CD4-positive, alpha-beta T cell treated with Interleukin-6 for 4 hours (primary cell): ENCODE results near the gene DHODH.
"Not testable (repeated sequence)": the region's sequence is repeated elsewhere in the genome, so short reads cannot be mapped to it uniquely, and the experiment has no call there.

Experiments used
- DNase-seq: peaks from one replicate; pipeline ENCODE4 v3.0.0-alpha.2; 2020; ENCODE audit warnings: mixed read lengths

Gene DHODH

DNA sequence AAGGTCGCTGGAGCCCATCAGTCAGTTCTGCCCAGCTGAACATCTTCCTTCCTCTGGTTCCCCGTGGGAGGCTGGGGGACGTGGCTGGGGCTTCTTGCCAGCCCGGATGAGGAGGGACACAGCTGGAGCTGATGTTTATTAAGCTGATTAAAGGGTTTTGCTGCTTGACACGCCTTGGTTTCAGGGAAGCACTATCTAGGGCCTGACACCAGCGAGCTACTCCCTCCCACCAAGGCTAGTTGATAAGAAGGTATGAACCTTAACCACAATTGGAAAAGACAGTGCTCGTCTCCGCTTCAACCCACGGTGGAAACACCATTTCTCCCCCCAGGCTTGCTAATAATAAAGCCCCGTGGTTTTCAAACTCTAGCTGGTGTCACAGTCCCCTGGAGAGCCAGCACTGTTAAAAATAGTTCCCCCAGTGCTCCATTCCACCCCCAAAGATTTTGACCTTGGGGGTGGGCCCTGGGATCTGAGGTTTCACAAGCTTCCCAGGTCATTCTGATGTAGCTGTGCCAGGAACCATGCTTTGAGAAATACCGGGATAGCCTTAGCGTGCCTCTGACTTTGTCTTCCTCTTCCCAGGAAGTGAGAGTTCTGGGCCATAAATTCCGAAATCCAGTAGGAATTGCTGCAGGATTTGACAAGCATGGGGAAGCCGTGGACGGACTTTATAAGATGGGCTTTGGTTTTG lies 5.5 kb downstream of the DHODH start:
- no peak for DNase-seq

DNA sequence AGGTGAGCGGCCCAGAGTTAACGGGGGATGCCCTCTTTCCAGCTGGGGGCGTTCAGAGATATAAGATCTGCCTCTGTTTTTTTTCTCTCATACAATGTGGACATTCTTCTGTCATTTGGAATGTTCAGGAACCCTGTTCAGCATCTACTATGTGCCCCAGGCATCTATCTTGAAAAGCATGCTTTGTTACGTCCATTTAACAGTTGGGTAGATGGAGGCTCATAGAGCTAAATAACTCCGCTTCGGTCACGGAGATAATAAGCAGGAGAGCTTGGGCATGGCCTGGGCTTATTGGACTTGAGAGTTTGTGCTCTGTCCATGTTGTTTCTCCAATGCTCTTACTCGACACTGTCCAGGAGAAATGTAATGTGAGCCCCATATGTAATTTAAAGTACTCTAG lies 6.1 kb downstream of the DHODH start:
- DNase-seq: no peak

DNA sequence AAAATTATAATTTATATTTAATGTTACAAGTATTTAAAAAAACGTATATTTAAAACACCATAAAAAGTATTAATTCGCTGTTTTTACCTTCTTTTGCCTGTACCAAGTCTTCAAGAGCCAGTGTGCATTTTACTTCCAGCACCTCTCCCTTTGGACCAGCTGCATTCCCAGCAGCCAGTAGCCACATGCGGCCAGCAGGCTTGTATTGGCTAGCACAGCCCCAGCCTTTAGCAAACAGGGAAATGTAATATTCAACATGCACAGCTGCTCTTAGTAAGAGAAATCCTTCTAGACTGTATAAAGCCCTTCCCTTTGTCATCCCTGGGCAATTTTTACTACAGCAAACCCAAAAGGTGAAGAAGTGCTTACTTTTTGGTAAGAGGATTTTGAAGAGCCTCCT lies 6.6 kb downstream of the DHODH start:
- no peak for DNase-seq

DNA sequence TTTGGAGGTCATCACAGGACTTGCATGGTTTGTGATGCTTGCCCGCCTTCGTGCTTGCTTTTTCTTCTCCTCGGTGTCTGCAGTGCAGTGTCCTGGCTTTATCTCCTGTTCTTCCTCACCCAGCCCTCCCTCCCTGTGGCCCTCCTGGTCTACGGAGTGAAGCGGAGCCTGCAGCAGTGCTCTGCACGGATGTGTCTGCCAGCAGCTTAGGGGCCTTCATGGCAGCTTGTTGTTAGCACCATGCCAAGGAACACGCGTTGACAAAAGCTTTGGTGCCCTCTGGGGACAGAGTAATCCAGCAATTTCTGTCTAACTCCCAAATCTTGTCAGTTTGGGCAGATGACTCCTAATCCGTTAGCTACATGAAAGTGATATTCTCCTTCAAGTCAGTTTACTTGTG lies 9.9 kb downstream of the DHODH start:
- no peak for DNase-seq

DNA sequence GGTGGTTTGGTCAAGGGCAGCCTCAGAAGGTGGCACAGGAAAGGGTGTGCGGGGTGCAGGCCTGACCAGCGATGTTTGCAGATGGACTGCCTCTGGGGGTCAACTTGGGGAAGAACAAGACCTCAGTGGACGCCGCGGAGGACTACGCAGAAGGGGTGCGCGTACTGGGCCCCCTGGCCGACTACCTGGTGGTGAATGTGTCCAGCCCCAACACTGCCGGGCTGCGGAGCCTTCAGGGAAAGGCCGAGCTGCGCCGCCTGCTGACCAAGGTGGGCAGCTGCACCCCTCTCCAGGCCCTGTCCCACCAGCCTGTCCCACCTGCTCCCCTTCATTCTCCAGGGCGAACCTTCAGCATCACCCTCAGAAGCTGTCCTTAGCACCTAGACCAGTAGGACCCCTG lies 12.5 kb downstream of the DHODH start:
- DNase-seq: no peak

DNA sequence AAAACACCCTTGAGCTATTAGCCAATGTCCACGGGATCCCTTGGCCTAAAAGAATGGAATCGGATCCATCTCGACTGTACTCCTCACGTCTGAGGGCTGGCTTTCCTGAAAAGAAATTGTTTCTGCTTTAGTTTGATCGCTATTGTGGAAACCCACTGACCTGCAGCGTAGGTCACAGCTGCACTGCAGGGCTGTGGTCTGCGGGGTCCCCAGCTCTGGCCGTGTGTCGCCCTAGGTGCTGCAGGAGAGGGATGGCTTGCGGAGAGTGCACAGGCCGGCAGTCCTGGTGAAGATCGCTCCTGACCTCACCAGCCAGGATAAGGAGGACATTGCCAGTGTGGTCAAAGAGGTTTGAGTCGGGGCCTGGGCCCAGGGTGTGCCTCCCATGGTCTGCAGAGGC lies 13.6 kb downstream of the DHODH start:
- DNase-seq: no peak

DNA sequence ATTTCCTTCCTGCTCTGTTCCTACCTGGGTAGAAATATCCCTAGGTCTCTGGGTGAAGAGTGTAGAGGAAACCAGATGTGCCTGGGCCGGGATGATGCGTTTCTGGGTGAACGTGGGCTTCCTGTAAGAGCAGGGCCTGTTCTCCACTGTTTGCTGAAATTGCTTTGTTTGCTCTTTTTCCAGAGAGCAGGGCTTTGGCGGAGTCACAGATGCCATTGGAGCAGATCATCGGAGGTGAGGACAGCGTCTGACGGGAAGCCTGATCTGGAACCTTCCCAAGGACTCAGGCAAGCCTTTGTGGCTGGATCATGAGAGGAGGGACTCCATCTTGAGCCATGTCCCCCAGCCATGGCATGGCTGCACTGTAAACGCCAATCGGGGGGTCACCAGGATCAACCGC lies 15.4 kb downstream of the DHODH start:
- DNase-seq: no peak

DNA sequence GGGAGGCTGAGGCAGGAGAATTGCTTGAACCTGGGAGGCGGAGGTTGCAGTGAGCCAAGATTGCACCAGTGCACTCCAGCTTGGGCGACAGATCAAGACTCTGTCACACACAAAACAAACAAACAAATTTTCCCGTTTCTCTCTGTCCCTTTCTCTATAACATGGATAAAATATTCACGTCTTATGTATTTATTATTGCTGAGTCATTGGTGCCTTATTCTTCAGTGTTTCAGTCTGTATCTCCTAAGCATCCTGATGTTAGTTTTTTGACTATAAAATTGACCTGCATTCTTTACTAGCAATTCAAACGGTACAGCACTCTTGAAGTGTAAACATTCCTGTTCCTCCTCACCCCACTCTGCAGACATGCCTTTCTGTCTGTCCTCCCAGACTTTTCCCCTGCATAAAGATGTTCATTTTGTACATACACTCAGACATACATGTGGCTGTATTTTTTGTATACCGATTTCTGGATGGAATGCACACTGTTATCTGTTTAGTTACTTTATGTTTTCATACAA lies 16.4 kb downstream of the DHODH start:
- no peak for DNase-seq

DNA sequence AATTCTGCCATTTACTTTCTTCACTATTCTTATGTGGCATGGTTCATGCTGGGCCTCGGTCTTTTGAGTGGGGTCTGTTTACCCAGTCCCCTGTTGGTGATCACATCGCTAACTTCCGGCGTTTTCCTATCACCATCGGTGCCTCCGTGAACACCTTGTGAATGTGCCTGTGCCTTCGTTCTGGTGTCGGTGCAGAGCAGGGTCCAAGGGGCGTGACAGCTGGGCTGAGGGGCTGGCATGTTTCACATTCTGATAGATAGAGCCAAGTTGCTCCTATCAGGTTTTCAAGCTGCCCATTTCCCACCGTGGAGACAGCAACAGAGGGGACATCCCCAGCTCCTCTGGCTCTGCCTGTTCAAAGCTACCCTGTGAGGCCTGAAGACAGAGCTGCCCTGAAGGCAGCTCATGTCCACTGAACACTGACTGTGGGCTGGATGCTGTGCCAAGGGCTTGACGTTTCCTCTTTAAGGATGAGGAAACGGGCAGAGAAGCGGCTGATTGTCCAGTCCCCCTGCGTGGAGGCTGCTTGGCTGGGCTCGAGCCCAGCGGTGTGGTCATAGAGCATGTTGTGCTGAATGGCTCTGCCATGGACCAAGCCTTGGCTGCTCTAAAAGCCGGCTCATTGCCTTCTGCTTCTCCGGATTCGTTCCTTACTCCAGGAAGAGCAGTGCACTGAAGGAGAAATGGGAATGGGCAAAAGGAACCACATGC lies 17.0 kb downstream of the DHODH start:
- DNase-seq: no peak

DNA sequence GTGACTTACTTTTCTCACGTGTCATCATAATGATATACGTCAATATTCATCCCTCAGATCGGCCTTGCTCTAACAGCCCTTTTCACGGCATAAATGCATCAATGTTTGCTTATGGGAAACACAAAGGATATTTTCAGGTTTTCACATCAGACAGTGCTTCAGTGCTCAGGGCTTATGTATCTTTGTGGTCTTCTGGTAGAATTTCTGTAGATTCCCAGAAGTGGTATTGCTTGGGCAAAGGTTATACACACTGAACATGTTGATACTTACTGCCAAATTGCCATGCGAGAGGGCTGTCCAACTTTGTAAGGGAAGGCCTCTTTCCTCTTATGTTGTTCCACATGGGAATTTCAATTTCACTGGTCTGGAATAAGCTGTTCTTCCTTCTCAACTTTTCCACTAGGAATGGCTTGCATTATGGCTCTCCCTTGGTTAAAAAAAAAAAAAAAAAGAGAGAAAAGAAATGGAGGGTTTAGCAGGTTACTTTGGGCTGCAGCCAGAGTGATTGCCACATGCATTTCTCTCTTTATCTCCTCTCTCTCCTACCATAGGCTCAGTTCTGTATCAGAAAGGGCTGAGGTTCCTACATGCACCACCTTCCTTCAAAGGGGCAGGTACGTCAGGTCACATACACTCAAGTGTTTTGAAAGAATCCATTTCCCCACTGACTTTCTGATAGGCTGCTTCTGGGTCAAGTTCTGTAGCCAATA lies 19.3 kb downstream of the DHODH start:
- DNase-seq: no peak

DNA sequence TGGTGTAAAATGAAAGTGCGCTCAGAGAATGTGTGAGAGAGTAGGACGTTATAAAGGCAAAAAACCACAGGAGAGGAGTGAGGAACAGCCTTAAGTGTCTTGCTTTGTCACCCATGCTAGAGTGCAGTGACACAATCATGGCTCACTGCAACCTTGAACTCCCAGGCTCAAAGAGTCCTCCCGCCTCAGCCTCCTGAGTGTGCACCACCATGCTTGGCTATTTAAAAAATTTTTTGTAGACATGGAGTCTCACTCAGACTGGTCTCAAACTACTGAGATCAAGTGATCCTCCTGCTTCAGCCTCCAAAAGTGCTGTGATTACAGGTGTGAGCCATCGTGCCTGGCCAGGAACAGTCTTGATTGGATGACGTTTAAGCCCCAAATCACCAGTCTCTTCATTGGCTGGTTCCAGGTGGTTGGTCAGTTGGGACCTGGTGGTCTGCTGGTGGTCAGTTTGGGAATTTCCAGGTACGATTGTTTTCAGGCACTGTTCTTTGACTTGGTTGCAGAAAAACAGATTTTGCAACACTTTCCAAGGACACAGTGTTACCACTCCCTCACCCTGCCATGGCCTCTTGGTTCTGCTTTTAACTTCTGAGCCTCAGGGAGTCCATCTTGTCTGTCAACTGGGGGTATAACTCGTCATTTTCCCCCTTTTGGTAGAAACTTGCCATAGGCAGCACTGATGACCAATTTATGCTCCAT lies 21.2 kb downstream of the DHODH start:
- no peak for DNase-seq

DNA sequence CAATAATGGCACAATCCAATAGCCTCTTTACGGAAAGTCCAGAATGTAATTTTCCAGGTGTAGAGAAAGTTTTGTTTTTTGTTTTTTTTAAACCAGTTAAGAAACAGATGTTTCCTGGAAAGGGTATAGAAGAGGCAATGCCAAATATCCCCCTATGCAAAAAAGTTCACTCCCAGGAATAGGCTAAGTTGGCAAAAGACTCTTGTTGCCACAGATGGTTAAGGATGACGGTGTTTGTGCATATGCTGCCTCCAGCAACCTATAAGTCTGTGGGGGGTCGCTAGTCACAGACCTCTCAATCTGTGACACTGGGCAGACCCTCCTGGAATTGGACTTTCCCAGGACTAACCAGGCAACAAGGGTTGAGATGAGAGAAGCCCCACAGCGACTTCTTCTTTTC lies 24.9 kb downstream of the DHODH start:
- no peak for DNase-seq

DNA sequence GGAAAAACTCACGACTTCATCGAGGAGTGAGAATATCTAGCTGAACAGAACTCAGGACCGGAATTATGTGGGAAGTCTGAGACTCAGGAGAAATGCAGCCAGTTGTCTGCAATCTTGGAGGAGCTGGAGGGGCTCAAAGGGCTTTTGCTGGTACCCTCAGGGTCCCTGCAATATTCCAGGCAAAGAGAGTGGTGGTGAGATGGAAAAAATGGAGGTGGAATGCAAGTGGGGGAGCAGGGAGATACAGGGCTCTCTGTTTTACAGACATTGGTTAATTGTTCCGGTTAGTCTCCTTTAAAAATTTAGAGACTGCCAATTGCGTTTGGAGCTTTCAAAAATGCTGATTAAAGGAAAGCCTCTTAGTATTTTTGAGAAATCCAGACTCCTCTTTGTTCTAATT lies 27.6 kb downstream of the DHODH start:
- DNase-seq: no peak

DNA sequence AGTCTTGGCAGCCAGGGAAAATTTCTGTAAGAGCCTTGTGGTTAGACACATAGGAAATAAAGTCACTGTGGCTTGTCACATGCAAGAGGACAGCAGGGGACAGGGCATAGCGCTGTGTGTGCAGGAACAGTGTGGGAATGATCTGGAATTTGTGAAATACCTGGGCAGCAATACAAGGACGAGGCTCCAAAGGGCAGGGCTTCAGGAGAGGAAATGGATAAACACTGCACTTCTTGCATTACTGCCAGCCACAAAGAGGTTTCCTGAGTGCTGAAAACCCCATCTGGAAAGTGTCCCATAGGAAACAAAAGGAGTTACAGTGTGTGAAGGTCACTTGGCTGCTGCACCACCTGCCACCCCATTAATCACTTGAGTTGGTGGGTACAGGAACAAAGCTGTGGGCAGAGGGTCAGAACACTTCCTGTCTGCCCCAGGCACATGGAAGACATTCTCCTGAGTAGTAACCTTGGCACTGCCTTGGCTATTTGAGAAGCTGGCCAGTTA lies 33.7 kb downstream of the DHODH start:
- DNase-seq: no peak

DNA sequence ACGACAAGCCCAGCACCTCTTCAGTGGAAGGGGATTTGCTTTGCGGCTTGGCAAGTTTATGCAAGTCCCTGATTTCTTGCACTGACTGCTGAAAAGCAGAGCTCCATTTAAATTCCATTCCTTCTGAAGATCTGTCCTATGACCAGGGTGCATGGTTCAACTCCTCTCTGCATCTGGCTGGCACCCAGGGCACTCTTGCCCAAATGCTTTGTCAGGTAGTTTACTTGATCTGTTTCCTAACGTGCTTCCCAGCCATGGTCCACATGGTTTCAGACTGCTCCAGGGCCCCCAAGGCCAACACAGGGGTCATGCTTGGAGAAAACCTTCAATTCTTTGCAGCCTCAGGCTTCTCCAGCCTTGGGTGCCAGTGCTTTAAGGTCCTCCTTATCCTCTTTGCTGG lies 34.5 kb downstream of the DHODH start:
- DNase-seq: no peak

DNA sequence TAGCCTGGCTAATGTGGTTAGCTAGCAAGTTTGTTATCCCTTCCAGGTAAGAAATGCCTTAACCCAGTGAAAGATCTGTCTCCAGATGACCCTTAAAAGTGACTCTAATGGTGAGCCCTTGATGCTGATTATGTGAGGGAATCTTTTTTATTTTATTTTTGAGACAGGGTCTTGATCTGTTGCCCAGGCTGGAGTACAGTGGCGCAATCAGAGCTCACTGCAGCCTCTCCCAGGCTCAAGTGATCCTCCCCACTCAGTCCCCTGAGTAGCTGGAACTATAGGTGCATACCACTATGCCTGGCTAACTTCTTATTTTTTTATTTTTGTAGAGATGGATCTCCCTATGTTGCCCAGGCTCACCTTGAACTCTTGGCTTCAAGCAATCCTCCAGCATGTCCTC lies 35.0 kb downstream of the DHODH start:
- DNase-seq: no peak

DNA sequence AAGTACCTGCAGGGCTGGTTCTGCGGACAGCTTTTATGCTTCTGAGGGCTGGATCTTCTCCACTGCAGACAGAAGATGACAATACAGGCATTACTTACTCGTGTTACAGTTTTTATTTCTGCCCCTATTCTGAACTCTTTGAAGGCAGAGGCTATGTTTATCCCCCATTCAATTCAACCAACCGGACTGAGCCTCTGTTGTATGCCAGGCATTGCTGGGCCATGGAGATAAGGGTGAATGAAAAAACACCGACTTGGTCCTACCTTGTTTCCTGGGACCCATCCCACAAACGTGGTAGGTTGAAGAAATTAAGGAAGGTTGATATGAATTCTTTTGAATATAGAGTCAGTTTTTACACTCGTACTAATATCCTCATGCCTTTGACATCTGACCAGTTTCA lies 35.8 kb downstream of the DHODH start:
- DNase-seq: no peak

DNA sequence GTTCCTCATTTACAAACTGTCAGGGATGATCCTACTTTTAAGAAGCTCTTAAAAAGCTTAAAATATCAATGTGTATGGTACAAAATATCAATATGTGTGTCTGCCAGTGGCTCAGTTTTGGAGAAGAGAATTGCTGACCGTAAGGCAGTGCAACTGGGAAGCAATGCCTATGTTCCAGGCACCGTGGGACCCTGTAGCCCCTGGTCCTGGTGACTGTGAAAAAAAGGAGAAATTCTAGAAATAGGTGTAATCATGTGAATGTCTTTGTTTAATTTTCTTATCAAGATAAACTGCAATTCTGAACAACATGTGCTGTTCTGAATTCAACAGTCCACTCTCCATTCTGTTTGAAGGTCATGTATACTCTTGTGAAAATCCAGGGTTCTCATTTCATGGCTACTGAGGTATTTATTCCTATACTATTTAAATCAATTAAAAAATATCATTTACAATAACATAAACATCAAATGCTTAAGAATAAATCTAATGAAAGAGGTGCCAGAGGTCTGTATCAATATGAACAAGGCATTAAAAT lies 36.3 kb downstream of the DHODH start:
- no peak for DNase-seq

DNA sequence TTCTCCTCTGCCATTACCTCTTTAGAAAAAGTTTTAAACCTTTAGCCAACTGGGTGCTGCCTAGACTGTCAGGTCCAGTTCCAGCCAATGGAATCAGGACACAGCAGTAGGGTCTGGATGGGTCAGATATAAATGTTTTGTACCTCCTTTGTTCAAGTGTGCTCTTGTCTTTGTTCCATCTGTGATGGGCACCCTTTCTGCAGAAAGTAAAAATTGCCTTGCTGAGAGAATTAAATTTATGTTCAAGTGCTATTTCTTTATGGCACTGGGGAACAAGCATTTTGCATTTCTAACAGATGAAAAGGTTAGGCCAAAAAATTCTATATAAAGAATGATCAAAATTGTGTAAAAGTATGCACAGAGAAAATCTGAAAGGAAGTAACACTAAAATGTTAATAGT lies 40.6 kb downstream of the DHODH start:
- no peak for DNase-seq

DNA sequence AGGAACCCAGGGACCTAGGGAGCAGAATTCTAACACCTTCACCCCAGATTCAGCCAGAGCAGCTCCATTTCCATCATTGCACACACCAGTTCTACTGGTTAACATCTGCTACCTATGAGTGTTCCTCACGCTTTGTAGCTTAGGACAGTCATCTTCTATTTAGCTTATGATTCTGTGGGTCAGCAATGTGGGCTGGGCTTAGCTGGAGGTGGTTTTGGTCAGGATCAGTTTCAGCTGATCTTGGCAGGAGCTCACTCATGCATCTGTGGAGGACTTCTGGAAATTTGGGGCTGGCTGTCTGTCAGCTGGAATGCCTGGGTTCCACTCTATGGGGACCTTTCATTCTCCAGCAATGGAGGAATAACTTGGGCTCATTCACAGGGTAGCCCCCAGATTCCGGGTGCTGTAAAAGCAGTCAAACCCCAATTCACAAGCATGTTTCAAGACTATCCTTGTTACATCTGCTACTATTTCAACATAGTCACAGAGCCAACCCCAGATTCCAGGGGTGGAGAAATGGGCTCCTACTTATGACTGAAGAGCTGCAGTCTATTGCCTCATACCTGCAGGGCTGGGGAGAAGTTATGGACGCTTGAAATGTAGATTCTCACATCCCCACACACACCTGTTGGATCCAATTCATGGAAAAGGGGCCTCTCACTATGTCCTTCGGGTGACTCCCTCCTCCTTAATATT lies 42.4 kb downstream of the DHODH start:
- DNase-seq: no peak

DNA sequence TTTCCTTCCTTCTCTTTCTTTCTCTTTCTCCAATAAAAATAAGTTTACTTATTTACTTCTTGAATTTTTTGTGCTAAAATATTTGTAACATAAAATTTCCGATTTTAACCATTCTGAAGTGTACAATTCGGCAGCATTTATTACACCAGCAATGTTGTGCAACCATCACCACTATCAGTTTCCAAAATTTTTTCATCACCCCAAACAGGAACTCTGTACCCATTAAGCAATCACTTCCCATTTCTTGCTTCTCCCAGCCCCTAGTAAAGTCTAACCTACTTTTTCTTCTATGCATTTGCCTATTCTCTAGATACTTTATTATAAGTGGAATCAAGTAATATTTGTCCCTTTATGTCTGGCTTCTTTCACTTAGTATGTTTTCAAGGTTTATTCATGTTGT lies 43.3 kb downstream of the DHODH start:
- DNase-seq: no peak

DNA sequence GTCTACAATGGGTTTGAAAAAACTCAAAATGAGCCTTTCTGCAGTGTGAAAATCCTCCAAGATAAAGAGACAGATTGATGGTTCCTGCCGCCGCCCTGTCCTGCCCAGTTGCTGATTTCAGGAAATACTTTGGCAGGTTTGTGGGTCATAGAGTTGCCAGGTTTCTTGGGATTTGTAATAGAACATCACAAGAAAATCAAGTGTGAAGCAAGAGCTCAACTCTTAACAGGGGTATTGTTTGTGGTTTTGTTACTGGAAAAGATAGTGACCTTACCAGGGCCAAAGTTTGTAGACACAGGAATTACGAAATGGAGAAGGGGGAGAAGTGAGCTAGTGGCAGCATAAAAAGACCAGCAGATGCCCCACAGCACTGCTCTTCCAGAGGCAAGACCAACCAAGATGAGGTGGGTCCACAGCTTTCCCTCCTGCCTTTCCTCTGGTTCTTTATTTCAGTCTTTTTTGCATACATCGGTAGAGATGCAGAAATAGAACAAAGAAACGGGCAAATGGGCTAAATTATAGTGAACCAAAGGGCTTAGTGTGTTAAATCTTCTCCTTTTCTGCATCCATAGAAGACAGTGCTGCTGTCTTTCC lies 45.8 kb downstream of the DHODH start, which contains the start of gene HP:
Gene HP, plus strand, starts transcription at position 252 of the 594 bp plus-strand sequence. Its CDS starts 148 bp downstream, at position 400.
- not testable (repeated sequence) for DNase-seq
